WTC11 (cell line): ENCODE data around the gene CCDC50. TPM values are rescaled to one million over a fixed set of nuclear protein-coding genes. Genes with fewer than 3 reads are reported as not detected.

ENCODE experiments used
- ATAC-seq: fragments of 200-7000 bp; cut with Tn5 transposase; 2 replicates; pipeline ENCODE4 v1.10.0; 2021; ENCODE audit warnings: mild to moderate bottlenecking, moderate library complexity
- CTCF ChIA-PET: fragments of 300-600 bp; sonication (Branson Sonifier 250); formaldehyde crosslinking; loops from one replicate; lab custom pipeline; 2021; ENCODE audit warnings: antibody characterized with exemption; lab: Charles Lee
- POLR2A ChIA-PET: fragments of 350-600 bp; sonication (Branson Sonifier 250); formaldehyde crosslinking; loops from one replicate; lab custom pipeline; 2021; ENCODE audit warnings: antibody characterized with exemption; lab: Charles Lee
- DNase-seq: peaks from one replicate; pipeline ENCODE4 v3.0.0; 2021; ENCODE audit warnings: low spot score
- H3K27ac Mint-ChIP-seq: 2 replicates; pipeline ENCODE4 v1.8.0; 2021; ENCODE audit warnings: mixed read lengths
- H3K27me3 Mint-ChIP-seq: 2 replicates; pipeline ENCODE4 v1.8.0; 2021; ENCODE audit warnings: low read depth, mild to moderate bottlenecking, moderate library complexity, mixed read lengths
- H3K36me3 Mint-ChIP-seq: 2 replicates; pipeline ENCODE4 v1.8.0; 2021; ENCODE audit warnings: mixed read lengths
- H3K4me1 Mint-ChIP-seq: 2 replicates; pipeline ENCODE4 v1.8.0; 2022; ENCODE audit warnings: mixed read lengths
- H3K4me3 Mint-ChIP-seq: 2 replicates; pipeline ENCODE4 v1.8.0; 2021; ENCODE audit warnings: mild to moderate bottlenecking, moderate library complexity, mixed read lengths
- H3K9me3 Mint-ChIP-seq: 2 replicates; pipeline ENCODE4 v1.8.0; 2021; ENCODE audit warnings: mixed read lengths
- CTCF ChIP-seq: fragments of 200-600 bp; IDR thresholded peaks from 2 replicates; pipeline ENCODE4 v1.8.0; 2022; ENCODE audit warnings: antibody characterized with exemption
- E2F5 ChIP-seq: sonication (generic); formaldehyde crosslinking; IDR thresholded peaks from 2 replicates; pipeline ENCODE4 v1.8.1; 2022; ENCODE audit warnings: mild to moderate bottlenecking, moderate library complexity, missing genetic modification reagents
- ELF4 ChIP-seq: sonication (generic); formaldehyde crosslinking; IDR thresholded peaks from 2 replicates; pipeline ENCODE4 v1.8.1; 2022; ENCODE audit warnings: low read depth, mild to moderate bottlenecking, moderate library complexity, missing genetic modification reagents
- FOXP4 ChIP-seq: sonication (generic); formaldehyde crosslinking; IDR thresholded peaks from 2 replicates; pipeline ENCODE4 v1.8.0; 2022; ENCODE audit warnings: mild to moderate bottlenecking, missing genetic modification reagents
- HMGA2 ChIP-seq: fragments of 250-450 bp; sonication (Bioruptor Pico); IDR thresholded peaks from 2 replicates; pipeline ENCODE4 v1.4.0; 2021; ENCODE audit warnings: mild to moderate bottlenecking, moderate library complexity
- MAX ChIP-seq: sonication (generic); formaldehyde crosslinking; IDR thresholded peaks from 2 replicates; pipeline ENCODE4 v1.8.0; 2022; ENCODE audit warnings: mild to moderate bottlenecking, missing genetic modification reagents
- NFYB ChIP-seq: sonication (generic); formaldehyde crosslinking; conservative IDR thresholded peaks from 2 replicates; pipeline ENCODE4 v1.8.0; 2022; ENCODE audit warnings: low read depth, missing genetic modification reagents
- NR1H2 ChIP-seq: sonication (generic); formaldehyde crosslinking; IDR thresholded peaks from 2 replicates; pipeline ENCODE4 v1.9.0; 2021; ENCODE audit warnings: mild to moderate bottlenecking, moderate library complexity, missing genetic modification reagents
- NR3C1 ChIP-seq: sonication (generic); formaldehyde crosslinking; conservative IDR thresholded peaks from 2 replicates; pipeline ENCODE4 v1.8.1; 2023; ENCODE audit warnings: low read depth, mild to moderate bottlenecking, missing genetic modification reagents
- PREB ChIP-seq: sonication (generic); formaldehyde crosslinking; IDR thresholded peaks from 2 replicates; pipeline ENCODE4 v1.8.1; 2022; ENCODE audit warnings: mild to moderate bottlenecking, missing genetic modification reagents, moderate library complexity, borderline replicate concordance
- SMAD4 ChIP-seq: sonication (generic); formaldehyde crosslinking; IDR thresholded peaks from 2 replicates; pipeline ENCODE4 v1.8.0; 2022; ENCODE audit warnings: mild to moderate bottlenecking, missing genetic modification reagents
- STAT6 ChIP-seq: sonication (generic); formaldehyde crosslinking; conservative IDR thresholded peaks from 2 replicates; pipeline ENCODE4 v1.8.1; 2023; ENCODE audit warnings: mild to moderate bottlenecking, low read depth, missing genetic modification reagents, moderate library complexity
- TP53 ChIP-seq: sonication (generic); formaldehyde crosslinking; IDR thresholded peaks from 2 replicates; pipeline ENCODE4 v1.8.1; 2023; ENCODE audit warnings: mild to moderate bottlenecking, missing genetic modification reagents
- ZNF138 ChIP-seq: sonication (generic); formaldehyde crosslinking; conservative IDR thresholded peaks from 2 replicates; pipeline ENCODE4 v1.8.1; 2022; ENCODE audit warnings: mild to moderate bottlenecking, moderate library complexity, missing genetic modification reagents
- ZNF263 ChIP-seq: sonication (generic); formaldehyde crosslinking; IDR thresholded peaks from 2 replicates; pipeline ENCODE4 v1.8.1; 2022; ENCODE audit warnings: low read depth, mild to moderate bottlenecking, moderate library complexity, missing genetic modification reagents
- ZNF317 ChIP-seq: sonication (generic); formaldehyde crosslinking; IDR thresholded peaks from 2 replicates; pipeline ENCODE4 v1.8.1; 2023; ENCODE audit warnings: low read depth, mild to moderate bottlenecking, moderate library complexity, missing genetic modification reagents, borderline replicate concordance
- total RNA-seq: library from RNA; stranded (reverse); gene quantifications from 3 replicates; pipeline ENCODE4 v1.2.3, GENCODE V29; 2021

CCDC50 gene
- total RNA-seq, 1 experiment from 2014 or later = 33.1 TPM

GRCh38 chr3:191334346-191334893 lies 5.2 kb downstream of the CCDC50 start:
- Mint-ChIP-seq H3K27me3 (peaks cover 9% of the 10 kb centered on the region), H3K27ac (no peak overlapping the region; the same call in 1 of the 2 replicates), H3K9me3 (no peaks in the 10 kb centered on the region), H3K4me3 (no peak overlapping the region), H3K4me1 (peaks cover 54% of the 10 kb centered on the region), H3K36me3 (no peaks in the 10 kb centered on the region)
- POLR2A ChIA-PET = no interaction called here
- CTCF ChIA-PET = no interaction called here
- ATAC-seq (no peak), DNase-seq (no peak)
- TF ChIP-seq ZNF263 (CRISPR knock-in tag) = no peak
- no peak for TF ChIP-seq MAX (CRISPR knock-in tag)
- TF ChIP-seq ELF4 = no peak
- no peak for TF ChIP-seq ZNF138
- no peak for TF ChIP-seq E2F5
- no peak for TF ChIP-seq PREB (CRISPR knock-in tag)
- TF ChIP-seq FOXP4 (CRISPR knock-in tag) = no peak
- no peak for TF ChIP-seq SMAD4
- no peak for TF ChIP-seq ZNF317
- no peak for TF ChIP-seq NR1H2 (CRISPR knock-in tag)
- TF ChIP-seq STAT6 (CRISPR knock-in tag) = no peak
- no peak for TF ChIP-seq TP53
- TF ChIP-seq HMGA2 (CRISPR knock-in tag) = no peak
- TF ChIP-seq NFYB (CRISPR knock-in tag) = no peak
- no peak for TF ChIP-seq NR3C1 (CRISPR knock-in tag)

- Mint-ChIP-seq H3K4me1 (peaks cover 41% of the 10 kb centered on the region), H3K36me3 (no peaks in the 10 kb centered on the region), H3K4me3 (no peak overlapping the region), H3K27ac (no peak overlapping the region), H3K9me3 (no peaks in the 10 kb centered on the region), H3K27me3 (no peaks in the 10 kb centered on the region)
- no peak for DNase-seq
- ChIA-PET POLR2A (no interaction called here), CTCF (no interaction called here)
- no peak for TF ChIP-seq CTCF
- no peak for ATAC-seq
Observed at GRCh38 chr3:191336833-191337232, 7.6 kb downstream of the CCDC50 start.
